B cell (primary cell): ENCODE measurements around the gene NCOA1.

Source experiments
- CTCF ChIP-seq: fragments of 200-600 bp; IDR thresholded peaks from one replicate; pipeline ENCODE4 v1.8.0; 2022; ENCODE audit warnings: antibody characterized with exemption, mild to moderate bottlenecking
- EZH2 ChIP-seq: IDR thresholded peaks from 2 replicates; pipeline ENCODE4 v1.6.1; 2012; ENCODE audit warnings: borderline replicate concordance, low read depth, mild to moderate bottlenecking, moderate library complexity, low read length; ENCODE audit not compliant: insufficient read depth, poor library complexity, severe bottlenecking

- TF ChIP-seq CTCF (no peak), EZH2 (no peak)
Measured at GRCh38 chr2:24628746-24629145, 137.7 kb downstream of the NCOA1 start.
